Panc1 (cell line): Measurements from ENCODE around the gene AMBRA1. TPM values are rescaled to one million over a fixed set of nuclear protein-coding genes. Genes with fewer than 3 reads are reported as not detected.

Experiments used
- ATAC-seq: fragments of 200-7000 bp; cut with Tn5 transposase; 2 replicates; pipeline ENCODE4 v1.9.1; 2020; ENCODE audit warnings: mild to moderate bottlenecking, moderate library complexity
- BruUV-seq: library from RNA; stranded (reverse); fragments of 400-500 nt; replicated peaks from 2 replicates; lab custom pipeline; 2021; lab: Mats Ljungman, UMichigan
- CTCF ChIA-PET: fragments of 300-600 bp; sonication (Branson Sonifier 250); formaldehyde crosslinking; loops from one replicate; lab custom pipeline; 2022; ENCODE audit warnings: antibody characterized with exemption; lab: Charles Lee
- POLR2A ChIA-PET: fragments of 300-600 bp; sonication (Branson Sonifier 250); formaldehyde crosslinking; loops from one replicate; lab custom pipeline; 2022; ENCODE audit warnings: antibody characterized with exemption; lab: Charles Lee
- DNase-seq: peaks from one replicate; pipeline ENCODE4 v3.0.0-alpha.2; 2010; ENCODE audit warnings: low read depth, low spot score
- H3K27ac ChIP-seq: 2 replicates; pipeline ENCODE4 v1.5.1; 2011; ENCODE audit warnings: mild to moderate bottlenecking, low read length, inconsistent platforms
- H3K27me3 ChIP-seq: fragments of 200-500 bp; sonication (Bioruptor generic); 2 replicates; pipeline ENCODE4 v1.6.0; 2014; ENCODE audit warnings: low read length, inconsistent platforms; ENCODE audit not compliant: control insufficient read depth, insufficient read depth
- H3K36me3 ChIP-seq: fragments of 200-500 bp; sonication (Bioruptor generic); 2 replicates; pipeline ENCODE4 v1.5.1; 2014; ENCODE audit warnings: inconsistent platforms, mild to moderate bottlenecking, low read length, moderate library complexity; ENCODE audit not compliant: control insufficient read depth, insufficient read depth
- H3K4me1 ChIP-seq: 2 replicates; pipeline ENCODE4 v1.5.1; 2011; ENCODE audit warnings: inconsistent platforms, mild to moderate bottlenecking, low read length, moderate library complexity; ENCODE audit not compliant: control insufficient read depth, insufficient read depth
- H3K4me3 ChIP-seq, 2 experiments: 2 replicates each; pipeline ENCODE4 v1.5.1; 2011 to 2012; ENCODE audit warnings: low read depth in 2 of 2, low read length in 2 of 2, mild to moderate bottlenecking in 2 of 2, inconsistent platforms in 1 of 2, moderate library complexity in 1 of 2
- H3K9me3 ChIP-seq: fragments of 200-500 bp; sonication (Bioruptor generic); 2 replicates; pipeline ENCODE4 v1.5.1; 2014; ENCODE audit warnings: low read depth, mild to moderate bottlenecking, inconsistent platforms, low read length, moderate library complexity; ENCODE audit not compliant: control insufficient read depth, insufficient read depth
- POLR2AphosphoS5 ChIP-seq: IDR thresholded peaks from 2 replicates; pipeline ENCODE4 v1.6.1; 2012; ENCODE audit warnings: mild to moderate bottlenecking, low read depth, low read length, moderate library complexity
- SIN3A ChIP-seq: IDR thresholded peaks from 2 replicates; pipeline ENCODE4 v1.6.1; 2012; ENCODE audit warnings: low read depth, mild to moderate bottlenecking, low read length, moderate library complexity, borderline replicate concordance; ENCODE audit not compliant: insufficient read depth
- TCF7L2 ChIP-seq: IDR thresholded peaks from 2 replicates; pipeline ENCODE4 v1.6.1; 2011; ENCODE audit warnings: mild to moderate bottlenecking, low read depth, low read length, inconsistent platforms
- in situ Hi-C: cut with HindIII; loops from 2 replicates; pipeline ENCODE4 v1.10.0; 2016; ENCODE audit warnings: low sequenced_read_pairs, low pct_unique_long_range_greater_than_20kb
- intact Hi-C: fragments of 100-400 bp; cut with micrococcal nuclease; formaldehyde crosslinking; loops from one replicate; pipeline ENCODE4 v1.10.0; 2022; ENCODE audit not compliant: unreplicated experiment
- total RNA-seq: library from RNA; stranded (reverse); gene quantifications from one replicate; pipeline ENCODE4 v1.2.1, GENCODE V29; 2021; ENCODE audit not compliant: unreplicated experiment
- TF ChIP-seq, protein P1 (sequence below), 2 experiments: IDR thresholded peaks; 2 replicates each; pipeline ENCODE4 v1.6.1; 2011 to 2012; ENCODE audit warnings: low read depth in 2 of 2, control low read depth in 1 of 2, low read length in 1 of 2, mild to moderate bottlenecking in 1 of 2, moderate library complexity in 1 of 2; ENCODE audit not compliant: insufficient read depth in 1 of 2
- TF ChIP-seq, protein P2 (sequence below): fragments of 450-650 bp; IDR thresholded peaks from 2 replicates; pipeline ENCODE4 v1.5.1; 2017; ENCODE audit warnings: mild to moderate bottlenecking

Gene AMBRA1
- total RNA-seq, 1 experiment from 2014 or later = 40.0 TPM

DNA sequence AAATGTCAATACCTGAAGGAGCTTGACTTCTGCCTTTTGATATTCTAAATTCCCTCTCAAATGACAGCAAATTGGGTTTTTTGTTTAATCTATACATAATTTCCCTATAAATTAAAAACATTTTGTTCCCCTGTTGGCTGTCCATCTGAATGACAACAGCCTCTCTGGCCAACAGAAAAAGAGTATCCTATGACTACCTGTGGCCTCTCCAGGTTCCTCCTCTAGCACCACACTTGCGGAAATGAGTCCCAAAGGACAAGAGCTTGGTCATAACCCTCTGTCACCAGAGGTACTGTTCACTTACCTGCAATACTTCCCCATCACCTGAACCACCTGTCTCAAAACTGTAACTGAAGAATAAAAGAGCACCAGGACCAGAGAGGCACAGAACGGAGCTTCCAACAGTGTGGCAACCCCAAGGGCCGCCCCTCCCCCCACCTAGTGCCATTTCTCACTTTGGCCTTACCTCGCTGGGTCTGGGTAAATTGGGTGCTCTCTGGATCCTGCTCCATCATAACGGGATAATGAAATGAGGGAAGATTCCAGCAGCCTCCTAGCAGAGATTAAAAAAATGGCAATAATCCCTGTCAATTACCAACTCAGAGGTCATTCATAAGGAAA is 81.5 kb downstream of the AMBRA1 start:
- Histone ChIP-seq H3K9me3 (no peaks in the 10 kb centered on the region), H3K36me3 (no peaks in the 10 kb centered on the region), H3K27me3 (no peaks in the 10 kb centered on the region), H3K27ac (no peak overlapping the region), H3K4me1 (0 out of 2 replicates have a peak, but pooled peaks cover 3% of the 10 kb centered on the region), H3K4me3 (no peak overlapping the region)
- in situ Hi-C loops (no loop called here), intact Hi-C loops (no loop called here)
- ChIA-PET CTCF (no interaction called here), POLR2A (interaction anchor here (0.6 kb wide), 1 partner anchor 8 kb away, joined by 7 read pairs; no protein-coding TSS in a partner anchor)
- no peak for TF ChIP-seq POLR2AphosphoS5
- no peak for TF ChIP-seq TCF7L2
- TF ChIP-seq, protein P1, sequence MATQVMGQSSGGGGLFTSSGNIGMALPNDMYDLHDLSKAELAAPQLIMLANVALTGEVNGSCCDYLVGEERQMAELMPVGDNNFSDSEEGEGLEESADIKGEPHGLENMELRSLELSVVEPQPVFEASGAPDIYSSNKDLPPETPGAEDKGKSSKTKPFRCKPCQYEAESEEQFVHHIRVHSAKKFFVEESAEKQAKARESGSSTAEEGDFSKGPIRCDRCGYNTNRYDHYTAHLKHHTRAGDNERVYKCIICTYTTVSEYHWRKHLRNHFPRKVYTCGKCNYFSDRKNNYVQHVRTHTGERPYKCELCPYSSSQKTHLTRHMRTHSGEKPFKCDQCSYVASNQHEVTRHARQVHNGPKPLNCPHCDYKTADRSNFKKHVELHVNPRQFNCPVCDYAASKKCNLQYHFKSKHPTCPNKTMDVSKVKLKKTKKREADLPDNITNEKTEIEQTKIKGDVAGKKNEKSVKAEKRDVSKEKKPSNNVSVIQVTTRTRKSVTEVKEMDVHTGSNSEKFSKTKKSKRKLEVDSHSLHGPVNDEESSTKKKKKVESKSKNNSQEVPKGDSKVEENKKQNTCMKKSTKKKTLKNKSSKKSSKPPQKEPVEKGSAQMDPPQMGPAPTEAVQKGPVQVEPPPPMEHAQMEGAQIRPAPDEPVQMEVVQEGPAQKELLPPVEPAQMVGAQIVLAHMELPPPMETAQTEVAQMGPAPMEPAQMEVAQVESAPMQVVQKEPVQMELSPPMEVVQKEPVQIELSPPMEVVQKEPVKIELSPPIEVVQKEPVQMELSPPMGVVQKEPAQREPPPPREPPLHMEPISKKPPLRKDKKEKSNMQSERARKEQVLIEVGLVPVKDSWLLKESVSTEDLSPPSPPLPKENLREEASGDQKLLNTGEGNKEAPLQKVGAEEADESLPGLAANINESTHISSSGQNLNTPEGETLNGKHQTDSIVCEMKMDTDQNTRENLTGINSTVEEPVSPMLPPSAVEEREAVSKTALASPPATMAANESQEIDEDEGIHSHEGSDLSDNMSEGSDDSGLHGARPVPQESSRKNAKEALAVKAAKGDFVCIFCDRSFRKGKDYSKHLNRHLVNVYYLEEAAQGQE (IDR thresholded peaks at IDR 0.05; ENCODE audit: insufficient read depth in 1 of 2, low read depth in 2 of 2, low read length in 1 of 2) = no peak
- TF ChIP-seq, protein P2, sequence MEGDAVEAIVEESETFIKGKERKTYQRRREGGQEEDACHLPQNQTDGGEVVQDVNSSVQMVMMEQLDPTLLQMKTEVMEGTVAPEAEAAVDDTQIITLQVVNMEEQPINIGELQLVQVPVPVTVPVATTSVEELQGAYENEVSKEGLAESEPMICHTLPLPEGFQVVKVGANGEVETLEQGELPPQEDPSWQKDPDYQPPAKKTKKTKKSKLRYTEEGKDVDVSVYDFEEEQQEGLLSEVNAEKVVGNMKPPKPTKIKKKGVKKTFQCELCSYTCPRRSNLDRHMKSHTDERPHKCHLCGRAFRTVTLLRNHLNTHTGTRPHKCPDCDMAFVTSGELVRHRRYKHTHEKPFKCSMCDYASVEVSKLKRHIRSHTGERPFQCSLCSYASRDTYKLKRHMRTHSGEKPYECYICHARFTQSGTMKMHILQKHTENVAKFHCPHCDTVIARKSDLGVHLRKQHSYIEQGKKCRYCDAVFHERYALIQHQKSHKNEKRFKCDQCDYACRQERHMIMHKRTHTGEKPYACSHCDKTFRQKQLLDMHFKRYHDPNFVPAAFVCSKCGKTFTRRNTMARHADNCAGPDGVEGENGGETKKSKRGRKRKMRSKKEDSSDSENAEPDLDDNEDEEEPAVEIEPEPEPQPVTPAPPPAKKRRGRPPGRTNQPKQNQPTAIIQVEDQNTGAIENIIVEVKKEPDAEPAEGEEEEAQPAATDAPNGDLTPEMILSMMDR = no peak
- TF ChIP-seq SIN3A = no peak
- DNase-seq (no peak), ATAC-seq (no peak)
- no TSS peak for BruUV-seq

DNA sequence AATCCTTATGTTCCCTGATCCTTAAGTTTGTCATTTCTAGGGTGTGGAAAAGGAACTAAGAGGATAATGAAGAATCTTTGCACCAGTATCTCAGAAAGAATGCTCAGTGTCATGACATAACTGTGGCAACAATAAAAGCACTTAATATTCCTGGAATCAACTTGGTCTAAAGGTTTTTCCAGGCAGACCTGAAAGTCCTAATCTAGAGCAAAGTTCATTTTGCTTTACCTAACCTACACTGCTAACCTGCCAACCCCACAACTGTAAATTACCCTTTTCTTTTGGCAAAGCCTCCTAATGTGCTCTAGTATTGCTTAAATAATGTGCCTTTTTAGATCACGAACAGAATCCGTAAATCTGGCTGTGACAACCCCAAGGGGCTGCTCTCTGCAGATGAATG is 82.5 kb downstream of the AMBRA1 start:
- Histone ChIP-seq H3K9me3 (no peaks in the 10 kb centered on the region), H3K27me3 (no peaks in the 10 kb centered on the region), H3K4me3 (no peak overlapping the region), H3K4me1 (0 out of 2 replicates have a peak, but pooled peaks cover 3% of the 10 kb centered on the region), H3K27ac (no peak overlapping the region), H3K36me3 (no peaks in the 10 kb centered on the region)
- TSS peak; percentile 38 for BruUV-seq
- TF ChIP-seq SIN3A (no peak), POLR2AphosphoS5 (no peak), TCF7L2 (no peak)
- TF ChIP-seq, protein P1 (IDR thresholded peaks at IDR 0.05; ENCODE audit: insufficient read depth in 1 of 2, low read depth in 2 of 2, low read length in 1 of 2) = no peak
- TF ChIP-seq, protein P2 = no peak
- in situ Hi-C loops (no loop called here), intact Hi-C loops (no loop called here)
- ATAC-seq (no peak), DNase-seq (no peak)
- ChIA-PET POLR2A (no interaction called here), CTCF (no interaction called here)
